Motor neuron (in vitro differentiated cells): ENCODE results near the gene SEMA4D. TPM values are rescaled to one million over a fixed set of nuclear protein-coding genes. Genes with fewer than 3 reads are reported as not detected.

ENCODE experiments used
- ATAC-seq, 8 experiments: fragments of 200-7000 bp; cut with Tn5 transposase; replicated peaks in 6 of 8; 2 replicates each; pipeline ENCODE4 v1.8.0; 2021; ENCODE audit warnings: mild to moderate bottlenecking in 8 of 8, moderate library complexity in 8 of 8
- H3K27ac ChIP-seq, 2 donors: fragments of 250-450 bp; sonication (Bioruptor Pico); 2 replicates each; pipeline ENCODE4 v1.9.0; 2021; ENCODE audit warnings: antibody characterized with exemption in 2 of 2, mild to moderate bottlenecking in 2 of 2, moderate library complexity in 1 of 2
- H3K4me1 ChIP-seq, 2 donors: fragments of 250-450 bp; sonication (Bioruptor Pico); replicated peaks in 1 of 2; 2 replicates each; pipeline ENCODE4 v1.6.1; 2021; ENCODE audit warnings: antibody characterized with exemption in 2 of 2, mild to moderate bottlenecking in 2 of 2, moderate library complexity in 1 of 2
- H3K4me3 ChIP-seq, 5 donors: fragments of 250-450 bp; sonication (Bioruptor Pico); 2 replicates each; pipeline ENCODE4 v1.9.0; 2021; ENCODE audit warnings: antibody characterized with exemption in 5 of 5, mild to moderate bottlenecking in 5 of 5, moderate library complexity in 4 of 5
- WGBS, 10 experiments: fragments of 450-650 bp; shearing (Covaris generic); methylation state at CpG; one replicate each; pipeline ENCODE4 v1.0.0; 2022; 5-methylcytosine and 5-hydroxymethylcytosine counted together
- in situ Hi-C, 9 experiments: fragments of 400-800 bp; cut with MboI; loops; one replicate each; pipeline ENCODE4 v1.15.0; 2021; ENCODE audit warnings: low sequenced_read_pairs in 9 of 9, low pct_unique_long_range_greater_than_20kb in 2 of 9; ENCODE audit not compliant: unreplicated experiment in 9 of 9
- total RNA-seq, 8 experiments: library from RNA; unstranded; fragments of 300-600 nt; gene quantifications; 2 replicates each; pipeline versions ENCODE4 v1.2.3 to v1.2.4, GENCODE V29; 2022

SEMA4D gene
- total RNA-seq, 8 experiments from 2014 or later = 1.2 to 30.1 (median 13.8) TPM

GRCh38 chr9:89495824-89496560 lies 1.9 kb downstream of the SEMA4D start:
- H3K27ac ChIP-seq = peak overlapping the region; percentile 68 to 85
- H3K4me1 ChIP-seq = peaks cover 36 to 37% of the 10 kb centered on the region in 2 donors
- H3K4me3 ChIP-seq = peak overlapping the region in 4 of 5 donors; percentile 64 to 98 (median 90)
- WGBS, 10 experiments = 56 to 100% (median 67%) methylated on average over 1 to 8 of the region's 12 CpGs; no CpG with 5 or more reads in 3 of the 10 experiments
- peak in 5 of 8 experiments; percentile 66 to 83 (median 79) for ATAC-seq
- in situ Hi-C loops = no loop called here

- peak in 2 of 8 experiments; percentile 25 to 34 for ATAC-seq
- Histone ChIP-seq H3K27ac (no peak overlapping the region), H3K4me3 (no peak overlapping the region), H3K4me1 (peaks cover 44 to 46% of the 10 kb centered on the region in 2 donors)
- WGBS, 10 experiments = 47 to 100% (median 88%) methylated on average over 2 to 4 of the region's 5 CpGs; no CpG with 5 or more reads in 4 of the 10 experiments
- in situ Hi-C loops = no loop called here
Measured at GRCh38 chr9:89494199-89494598, 3.7 kb downstream of the SEMA4D start.

GRCh38 chr9:89493671-89494070 lies 4.2 kb downstream of the SEMA4D start:
- ATAC-seq = no peak
- no peak overlapping the region for H3K4me3 ChIP-seq
- H3K4me1 ChIP-seq = peaks cover 44 to 45% of the 10 kb centered on the region in 2 donors
- 50 to 100% (median 77%) methylated on average over 1 to 2 of the region's 2 CpGs; no CpG with 5 or more reads in 2 of the 10 experiments for WGBS, 10 experiments
- in situ Hi-C loops = no loop called here
- H3K27ac ChIP-seq = no peak overlapping the region

- 0 to 100% (median 79%) methylated on average over 1 to 6 of the region's 6 CpGs; no CpG with 5 or more reads in 2 of the 10 experiments for WGBS, 10 experiments
- Histone ChIP-seq H3K27ac (no peak overlapping the region), H3K4me1 (peaks cover 40 to 41% of the 10 kb centered on the region in 2 donors), H3K4me3 (no peak overlapping the region)
- in situ Hi-C loops = no loop called here
- ATAC-seq = peak in 1 of 8 experiments; percentile 31
Measured at GRCh38 chr9:89493181-89493580, 4.7 kb downstream of the SEMA4D start.

- 80 to 100% (median 89%) methylated on average over 1 to 7 of the region's 9 CpGs; no CpG with 5 or more reads in 6 of the 10 experiments for WGBS, 10 experiments
- in situ Hi-C loops = no loop called here
- no peak overlapping the region for H3K4me3 ChIP-seq
- no peak for ATAC-seq
- H3K27ac ChIP-seq = no peak overlapping the region
- H3K4me1 ChIP-seq = peaks cover 39 to 40% of the 10 kb centered on the region in 2 donors
Measured at GRCh38 chr9:89492586-89492985, 5.3 kb downstream of the SEMA4D start.

- ATAC-seq = no peak
- Histone ChIP-seq H3K4me3 (no peak overlapping the region), H3K27ac (no peak overlapping the region), H3K4me1 (peaks cover 36 to 37% of the 10 kb centered on the region in 2 donors)
- in situ Hi-C loops = no loop called here
- WGBS, 10 experiments = 67 to 85% (median 67%) methylated on average over 1 to 8 of the region's 9 CpGs; no CpG with 5 or more reads in 7 of the 10 experiments
Measured at GRCh38 chr9:89491694-89492093, 6.2 kb downstream of the SEMA4D start.

- in situ Hi-C loops = no loop called here
- ATAC-seq = peak in 2 of 8 experiments; percentile 38 to 63
- Histone ChIP-seq H3K4me3 (no peak overlapping the region), H3K4me1 (peaks cover 20 to 24% of the 10 kb centered on the region in 2 donors), H3K27ac (no peak overlapping the region)
- WGBS, 10 experiments = 31 to 80% (median 69%) methylated on average over 1 to 13 of the region's 13 CpGs
Measured at GRCh38 chr9:89489548-89490530, 8.1 kb downstream of the SEMA4D start.

GRCh38 chr9:89488936-89489335 lies 9.0 kb downstream of the SEMA4D start:
- H3K4me1 ChIP-seq = peaks cover 18 to 22% of the 10 kb centered on the region in 2 donors
- no peak for ATAC-seq
- in situ Hi-C loops = no loop called here
- no peak overlapping the region for H3K4me3 ChIP-seq
- H3K27ac ChIP-seq = no peak overlapping the region
- 52 to 100% (median 80%) methylated on average over 1 to 7 of the region's 7 CpGs for WGBS, 10 experiments

GRCh38 chr9:89488131-89488530 lies 9.8 kb downstream of the SEMA4D start:
- in situ Hi-C loops = no loop called here
- H3K27ac ChIP-seq = no peak overlapping the region
- 42 to 96% (median 63%) methylated on average over 2 to 5 of the region's 5 CpGs; no CpG with 5 or more reads in 4 of the 10 experiments for WGBS, 10 experiments
- no peak for ATAC-seq
- peaks cover 19 to 22% of the 10 kb centered on the region in 2 donors for H3K4me1 ChIP-seq
- H3K4me3 ChIP-seq = no peak overlapping the region

GRCh38 chr9:89486681-89487080 lies 11.2 kb downstream of the SEMA4D start:
- in situ Hi-C loops = no loop called here
- H3K4me3 ChIP-seq = no peak overlapping the region
- ATAC-seq = no peak
- peaks cover 33 to 34% of the 10 kb centered on the region in 2 donors for H3K4me1 ChIP-seq
- H3K27ac ChIP-seq = no peak overlapping the region

- ATAC-seq = peak in 5 of 8 experiments; percentile 13 to 71 (median 28)
- peaks cover 26% of the 10 kb centered on the region in 2 donors for H3K4me1 ChIP-seq
- no peak overlapping the region for H3K4me3 ChIP-seq
- in situ Hi-C loops = no loop called here
- H3K27ac ChIP-seq = no peak overlapping the region
- WGBS, 10 experiments = 43 to 100% (median 80%) methylated on average over 1 to 5 of the region's 6 CpGs; no CpG with 5 or more reads in 1 of the 10 experiments
Measured at GRCh38 chr9:89484475-89485404, 13.2 kb downstream of the SEMA4D start.
